B cell (primary cell): ENCODE measurements around the gene TCF3. TPM values are rescaled to one million over a fixed set of nuclear protein-coding genes. Genes with fewer than 3 reads are reported as not detected.

Experiments used
- ATAC-seq: fragments of 200-7000 bp; cut with Tn5 transposase; one replicate; pipeline ENCODE4 v1.10.0; 2021; ENCODE audit warnings: low read depth, mild to moderate bottlenecking, moderate number of reproducible peaks, moderate library complexity
- CTCF ChIA-PET: fragments of 350-600 bp; sonication (Branson Sonifier 250); formaldehyde crosslinking; loops from one replicate; lab custom pipeline; 2021; ENCODE audit warnings: antibody characterized with exemption, inconsistent platforms; lab: Charles Lee
- POLR2A ChIA-PET: fragments of 350-600 bp; sonication (Branson Sonifier 250); formaldehyde crosslinking; loops from one replicate; lab custom pipeline; 2021; ENCODE audit warnings: antibody characterized with exemption; lab: Charles Lee
- DNase-seq: peaks from one replicate; pipeline ENCODE4 v3.0.0; 2013
- H2AFZ ChIP-seq: 2 replicates; pipeline ENCODE4 v1.6.1; 2012; ENCODE audit warnings: mild to moderate bottlenecking, low read depth, low read length; ENCODE audit not compliant: insufficient read depth, poor library complexity, severe bottlenecking
- H3K27ac ChIP-seq, 2 donors: 1 replicate in 1 of 2; 2 replicates in 1 of 2; pipeline ENCODE4 v1.5.1; 2012 to 2013; ENCODE audit warnings: low read length in 2 of 2, mild to moderate bottlenecking in 2 of 2, moderate library complexity in 1 of 2
- H3K27me3 ChIP-seq, 4 experiments: fragments of 200-600 bp in 1 of 4; sonication (generic) in 1 of 4; replicated peaks in 1 of 4; 1 replicate in 2 of 4; 2 replicates in 2 of 4; pipeline versions ENCODE4 v1.6.1 to v1.7.0; 2013 to 2016; ENCODE audit warnings: low read length in 3 of 4, mild to moderate bottlenecking in 2 of 4, mixed read lengths in 1 of 4, moderate library complexity in 1 of 4; ENCODE audit not compliant: insufficient read depth in 4 of 4, control insufficient read depth in 3 of 4; ENCODE audit errors: control extremely low read depth in 1 of 4
- H3K36me3 ChIP-seq, 2 experiments: replicated peaks in 1 of 2; 1 replicate in 1 of 2; 2 replicates in 1 of 2; pipeline versions ENCODE4 v1.6.1 to v1.7.1; 2013; ENCODE audit warnings: low read length in 1 of 2; ENCODE audit not compliant: insufficient read depth in 2 of 2, control insufficient read depth in 1 of 2; ENCODE audit errors: control extremely low read depth in 1 of 2, extremely low read depth in 1 of 2
- H3K4me1 ChIP-seq, 2 donors: fragments of 200-600 bp in 1 of 2; sonication (generic) in 1 of 2; 1 replicate in 1 of 2; 2 replicates in 1 of 2; pipeline versions ENCODE4 v1.5.1 to v1.6.1; 2013 to 2017; ENCODE audit warnings: low read length in 2 of 2; ENCODE audit not compliant: control insufficient read depth in 2 of 2, insufficient read depth in 2 of 2
- H3K4me2 ChIP-seq: replicated peaks from 2 replicates; pipeline ENCODE3; 2012; ENCODE audit warnings: mild to moderate bottlenecking, low read depth, low read length; ENCODE audit not compliant: poor library complexity, severe bottlenecking
- H3K4me3 ChIP-seq, 5 experiments: fragments of 200-600 bp in 1 of 5; sonication (generic) in 1 of 5; 1 replicate in 3 of 5; 2 replicates in 2 of 5; pipeline versions ENCODE4 v1.5.1 to v1.7.0; 2011 to 2016; ENCODE audit warnings: low read length in 4 of 5, mild to moderate bottlenecking in 4 of 5, low read depth in 2 of 5, control low read depth in 1 of 5, moderate library complexity in 1 of 5; ENCODE audit not compliant: insufficient read depth in 1 of 5; ENCODE audit errors: control extremely low read depth in 1 of 5, extremely low read depth in 1 of 5
- H3K79me2 ChIP-seq: fragments of 200-600 bp; sonication (generic); one replicate; pipeline ENCODE4 v1.6.0; 2016; ENCODE audit warnings: low read length; ENCODE audit not compliant: control insufficient read depth, insufficient read depth
- H3K9ac ChIP-seq: fragments of 200-600 bp; sonication (generic); 2 replicates; pipeline ENCODE4 v1.6.1; 2017; ENCODE audit warnings: mild to moderate bottlenecking, low read length, moderate library complexity
- H3K9me3 ChIP-seq, 3 donors: one replicate each; pipeline versions ENCODE4 v1.6.1 to v1.7.1; 2013; ENCODE audit warnings: low read length in 2 of 3; ENCODE audit not compliant: control insufficient read depth in 2 of 3, insufficient read depth in 1 of 3; ENCODE audit errors: control extremely low read depth in 1 of 3
- H4K20me1 ChIP-seq: 2 replicates; pipeline ENCODE4 v1.6.0; 2012; ENCODE audit warnings: mild to moderate bottlenecking, low read length; ENCODE audit not compliant: insufficient read depth, control insufficient read depth, poor library complexity, severe bottlenecking
- H3K27ac Mint-ChIP-seq: one replicate; pipeline ENCODE4 v1.8.0; 2021; ENCODE audit warnings: mixed read lengths
- H3K27me3 Mint-ChIP-seq: one replicate; pipeline ENCODE4 v1.8.0; 2021; ENCODE audit warnings: mixed read lengths
- H3K4me1 Mint-ChIP-seq: one replicate; pipeline ENCODE4 v1.8.0; 2021; ENCODE audit warnings: mixed read lengths
- H3K4me3 Mint-ChIP-seq: one replicate; pipeline ENCODE4 v1.8.0; 2021; ENCODE audit warnings: mixed read lengths
- H3K9me3 Mint-ChIP-seq: one replicate; pipeline ENCODE4 v1.8.0; 2022; ENCODE audit warnings: mixed read lengths; ENCODE audit not compliant: insufficient read depth
- CTCF ChIP-seq: fragments of 200-600 bp; IDR thresholded peaks from one replicate; pipeline ENCODE4 v1.8.0; 2022; ENCODE audit warnings: antibody characterized with exemption, mild to moderate bottlenecking
- EZH2 ChIP-seq: IDR thresholded peaks from 2 replicates; pipeline ENCODE4 v1.6.1; 2012; ENCODE audit warnings: borderline replicate concordance, low read depth, mild to moderate bottlenecking, moderate library complexity, low read length; ENCODE audit not compliant: insufficient read depth, poor library complexity, severe bottlenecking
- WGBS: methylation state at CpG from one replicate; pipeline ENCODE4 v1.1.5; 2013; ENCODE audit warnings: missing lambda C conversion rate; ENCODE audit not compliant: insufficient coverage; 5-methylcytosine and 5-hydroxymethylcytosine counted together
- intact Hi-C: fragments of 100-400 bp; cut with micrococcal nuclease; formaldehyde crosslinking; loops from one replicate; pipeline ENCODE4 v1.10.0; 2022
- polyA plus RNA-seq: library from polyadenylated mRNA; depleted of rRNA; stranded (reverse); fragments of >200 nt; gene quantifications from 2 replicates; pipeline ENCODE4 v1.2.3, GENCODE V29; 2012
- total RNA-seq, 2 donors: library from RNA; stranded (reverse); fragments of 120-200 nt in 1 of 2; gene quantifications; 1 replicate in 1 of 2; 2 replicates in 1 of 2; pipeline versions ENCODE4 v1.2.3 to v1.2.4, GENCODE V29; 2013 to 2022

TCF3 gene
- total and polyA plus RNA-seq, 2 donors (not counting 1 experiment from before 2014, with no cell fraction given): 278 to 588 TPM

- Histone ChIP-seq H2AFZ (no peak overlapping the region), H4K20me1 (peaks cover 40% of the 10 kb centered on the region), H3K79me2 (peaks cover 55% of the 10 kb centered on the region), H3K27me3 (no peaks in the 10 kb centered on the region), H3K4me3 (no peak overlapping the region), H3K4me2 (no peak overlapping the region), H3K27ac (no peak overlapping the region), H3K9ac (no peak overlapping the region), H3K36me3 (peaks cover 6 to 18% of the 10 kb centered on the region in 2 experiments), H3K4me1 (peaks cover 8 to 16% of the 10 kb centered on the region in 2 donors), H3K9me3 (no peaks in the 10 kb centered on the region)
- 97% methylated on average over 15 of the region's 15 CpGs for WGBS
- Mint-ChIP-seq H3K4me1 (peaks cover 22% of the 10 kb centered on the region), H3K27ac (no peak overlapping the region), H3K27me3 (no peaks in the 10 kb centered on the region), H3K4me3 (no peak overlapping the region), H3K9me3 (no peaks in the 10 kb centered on the region)
- ChIA-PET CTCF (interaction anchor here (0.8 kb wide), 1 partner anchor 42 kb away, joined by 4 read pairs; no protein-coding TSS in a partner anchor), POLR2A (interaction anchor here (0.7 kb wide), 1 partner anchor 57 kb away, joined by 5 read pairs; no protein-coding TSS in a partner anchor)
- DNase-seq: no peak
- TF ChIP-seq EZH2 (no peak), CTCF (no peak)
- intact Hi-C loops: no loop called here
- no peak for ATAC-seq
Measured at GRCh38 chr19:1599460-1599846, 53.0 kb downstream of the TCF3 start.

- intact Hi-C loops: no loop called here
- H3K27ac Mint-ChIP-seq: no peak overlapping the region
Measured at GRCh38 chr19:1598777-1599459, 53.5 kb downstream of the TCF3 start.

More at GRCh38 chr19:1598777-1599459, 53.5 kb downstream of the TCF3 start:
- POLR2A ChIA-PET: interaction anchor here (0.6 kb wide), 1 partner anchor 40 kb away, joined by 10 read pairs; no protein-coding TSS in a partner anchor
- CTCF ChIA-PET: interaction anchor here (0.5 to 1.3 kb wide), 2 partner anchors 53 to 156 kb away, joined by 3 to 4 read pairs; no protein-coding TSS in a partner anchor
- Histone ChIP-seq H3K36me3 (peaks cover 6 to 18% of the 10 kb centered on the region in 2 experiments), H3K9ac (no peak overlapping the region), H4K20me1 (peaks cover 40% of the 10 kb centered on the region), H3K4me2 (no peak overlapping the region), H3K4me3 (no peak overlapping the region), H3K4me1 (peaks cover 2 to 11% of the 10 kb centered on the region in 2 donors), H3K9me3 (no peaks in the 10 kb centered on the region), H3K79me2 (peaks cover 50% of the 10 kb centered on the region), H3K27me3 (no peaks in the 10 kb centered on the region), H2AFZ (no peak overlapping the region), H3K27ac (no peak overlapping the region)
- Mint-ChIP-seq H3K9me3 (no peaks in the 10 kb centered on the region), H3K27me3 (no peaks in the 10 kb centered on the region), H3K4me3 (no peak overlapping the region), H3K4me1 (peaks cover 18% of the 10 kb centered on the region)
- 96% methylated on average over 14 of the region's 20 CpGs for WGBS
- DNase-seq (no peak), ATAC-seq (no peak)
- no peak for TF ChIP-seq CTCF
- no peak for TF ChIP-seq EZH2
